Cerebellar nuclear complex (tissue), 1 donor: ENCODE results near the gene CXCL10.
"Not testable (repeated sequence)": the region's sequence is repeated elsewhere in the genome, so short reads cannot be mapped to it uniquely, and the experiment has no call there.

Experiments used
- DNase-seq, 2 experiments: peaks; one replicate each; lab custom pipeline; 2025; lab: John Stamatoyannopoulos, UW

The CXCL10 gene

DNA sequence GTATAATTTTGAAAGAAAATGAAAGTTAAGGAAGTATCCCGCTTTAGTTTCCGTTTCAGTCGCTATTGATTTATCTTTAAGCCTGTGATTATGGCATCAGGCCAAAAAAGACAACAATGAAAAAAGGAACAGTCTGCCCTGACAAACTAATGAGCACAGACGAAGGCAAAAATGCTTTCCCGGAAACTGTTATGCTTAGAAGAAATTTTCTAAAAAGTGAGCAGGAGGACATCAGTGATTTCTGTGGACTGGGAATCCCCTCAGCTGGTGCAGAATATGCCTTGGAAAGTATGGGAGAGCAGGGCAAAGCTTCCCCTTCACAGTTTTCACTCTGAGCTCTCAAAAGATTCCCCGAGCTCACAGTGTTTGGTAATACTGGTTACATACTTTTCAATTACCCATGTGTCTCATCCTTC is 5.1 kb upstream of the CXCL10 start:
- no peak for DNase-seq

DNA sequence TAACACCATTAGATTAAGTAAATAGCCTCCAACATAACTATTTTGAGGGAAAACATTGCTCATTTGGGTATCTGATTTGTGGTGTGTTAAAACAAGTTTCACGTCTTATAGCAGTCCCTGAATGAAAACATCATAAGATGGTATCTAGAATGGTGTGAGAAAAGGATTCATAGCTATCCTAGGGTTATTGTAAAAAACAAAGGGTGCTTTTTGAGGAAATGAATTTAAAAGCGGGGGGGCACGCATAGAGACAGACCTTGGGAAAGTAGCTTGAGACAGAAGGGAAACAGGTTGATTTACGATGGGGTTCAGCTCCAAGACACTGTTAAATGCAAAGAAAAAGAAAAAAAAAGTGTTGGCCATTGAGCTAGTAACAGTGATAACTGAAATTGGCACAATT is 768 bp upstream of the CXCL10 start:
- no peak for DNase-seq

DNA sequence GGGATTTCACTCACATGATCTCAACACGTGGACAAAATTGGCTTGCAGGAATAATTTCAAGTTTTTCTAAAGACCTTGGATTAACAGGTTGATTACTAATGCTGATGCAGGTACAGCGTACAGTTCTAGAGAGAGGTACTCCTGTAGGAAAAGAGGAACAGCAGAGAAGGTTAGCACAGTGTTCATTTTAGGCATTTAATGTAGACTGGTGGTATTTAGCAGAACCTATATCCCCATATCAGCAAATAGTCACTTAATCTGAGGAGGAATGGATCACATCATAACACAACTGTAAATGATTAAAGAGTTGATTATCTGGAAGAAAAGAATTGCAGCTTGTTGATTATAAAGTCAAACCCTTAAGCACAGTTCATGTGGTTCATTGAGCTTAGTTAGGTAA is 620 bp downstream of the CXCL10 start:
- no peak for DNase-seq

DNA sequence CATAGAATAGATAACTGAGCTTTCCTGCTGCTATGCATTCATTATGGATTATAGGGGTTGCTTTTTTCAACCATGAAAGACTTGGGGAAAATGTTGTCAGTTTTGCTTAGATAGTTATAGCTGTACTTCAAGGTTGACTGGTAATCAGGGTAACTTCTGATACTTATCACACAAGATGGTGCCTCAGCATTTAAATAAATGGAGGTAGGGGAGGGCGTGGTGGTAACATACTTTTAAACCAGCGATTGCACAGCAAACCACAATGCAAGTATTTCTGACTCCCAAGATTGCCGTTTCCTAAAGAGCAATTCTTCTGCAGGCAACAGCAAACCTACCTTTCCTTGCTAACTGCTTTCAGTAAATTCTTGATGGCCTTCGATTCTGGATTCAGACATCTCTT is 1.3 kb downstream of the CXCL10 start:
- no peak for DNase-seq

DNA sequence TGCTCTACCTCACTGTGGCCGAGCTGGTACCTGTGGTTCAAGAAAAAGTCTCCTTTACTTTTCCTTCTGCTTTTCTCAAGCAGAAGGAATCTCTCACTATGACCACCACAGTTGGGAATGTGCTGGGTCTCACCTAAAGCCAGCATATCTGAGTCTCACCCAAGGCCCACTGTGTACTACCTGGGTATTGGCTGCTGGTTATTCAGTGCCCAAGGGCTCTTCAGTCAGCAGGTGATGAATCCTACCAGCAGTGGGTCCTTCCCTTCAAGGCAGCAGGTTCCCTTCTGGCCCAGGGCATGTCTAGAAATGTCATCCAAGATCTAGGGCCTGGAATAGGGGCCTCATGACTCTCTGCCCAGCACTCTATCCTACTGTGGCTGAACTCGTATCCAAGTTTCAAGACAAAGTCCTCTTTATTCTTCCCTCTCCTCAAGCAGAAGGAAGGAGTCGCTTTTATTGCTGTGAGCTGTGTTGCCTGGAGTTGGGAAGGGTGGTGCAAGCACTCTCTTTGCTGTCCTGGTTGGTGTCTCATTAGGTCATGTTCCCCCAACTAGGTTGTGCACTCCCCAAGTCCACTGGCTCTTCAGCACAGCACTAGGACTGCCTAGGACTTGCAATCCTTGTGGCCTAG is 6.1 kb downstream of the CXCL10 start:
- no peak for DNase-seq

DNA sequence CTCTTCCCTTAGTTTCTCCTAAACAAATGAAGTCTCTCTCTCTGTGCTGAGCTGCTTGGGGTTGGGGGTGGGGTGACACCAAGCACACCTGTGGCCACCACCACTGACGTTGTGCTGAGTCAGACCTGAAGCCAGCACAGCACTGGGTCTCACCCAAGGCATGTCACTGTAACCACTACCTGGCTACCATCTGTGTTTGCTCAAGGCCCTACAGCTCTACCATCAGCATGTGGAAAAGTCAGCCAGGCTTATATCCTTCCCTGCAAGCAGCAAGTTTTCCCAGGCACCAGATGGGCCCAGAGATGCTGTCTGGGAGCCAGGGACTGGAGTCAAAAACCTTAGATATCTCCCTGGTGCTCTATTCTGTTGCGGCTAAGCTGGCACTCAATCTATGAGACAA is 6.9 kb downstream of the CXCL10 start:
- no peak for DNase-seq

DNA sequence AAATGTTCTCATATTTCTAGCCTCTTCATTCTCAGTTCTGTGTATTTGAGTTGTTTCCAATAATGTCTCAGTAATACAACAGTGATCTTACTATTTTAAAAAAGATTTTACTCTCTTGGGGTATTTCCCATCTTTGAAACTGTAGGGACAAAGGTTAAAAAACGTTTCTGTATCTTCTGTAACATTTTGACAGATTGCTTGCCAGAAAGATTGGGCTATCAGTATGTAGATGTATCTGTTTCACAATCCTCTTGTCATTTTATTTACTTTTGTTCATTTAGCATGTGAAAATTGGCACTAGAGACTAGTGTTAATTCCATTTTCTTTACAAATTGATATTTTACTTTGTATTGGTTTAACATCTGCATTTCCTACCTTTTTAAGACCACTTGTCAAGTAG is 9.8 kb downstream of the CXCL10 start:
- no peak for DNase-seq

DNA sequence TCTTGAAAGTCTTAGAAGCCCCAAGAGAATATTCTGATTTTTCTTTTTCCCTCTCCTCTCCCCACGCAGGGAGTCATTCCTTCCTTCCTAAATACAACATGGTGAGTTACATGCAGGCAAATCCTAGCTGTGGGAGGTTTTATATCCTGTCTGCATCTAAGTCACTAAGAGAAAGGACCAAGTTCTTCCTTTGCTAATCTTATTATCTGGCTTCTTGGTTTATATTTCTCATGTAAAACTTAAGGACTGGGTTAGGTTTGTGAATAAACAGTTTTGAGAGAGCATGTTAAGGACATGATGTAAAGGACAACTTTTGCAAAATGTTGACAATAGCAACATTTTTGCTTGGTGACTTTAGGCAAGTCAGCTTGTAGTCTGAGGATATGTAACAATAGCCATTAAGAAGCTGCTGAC is 10.9 kb downstream of the CXCL10 start:
- DNase-seq: no peak

DNA sequence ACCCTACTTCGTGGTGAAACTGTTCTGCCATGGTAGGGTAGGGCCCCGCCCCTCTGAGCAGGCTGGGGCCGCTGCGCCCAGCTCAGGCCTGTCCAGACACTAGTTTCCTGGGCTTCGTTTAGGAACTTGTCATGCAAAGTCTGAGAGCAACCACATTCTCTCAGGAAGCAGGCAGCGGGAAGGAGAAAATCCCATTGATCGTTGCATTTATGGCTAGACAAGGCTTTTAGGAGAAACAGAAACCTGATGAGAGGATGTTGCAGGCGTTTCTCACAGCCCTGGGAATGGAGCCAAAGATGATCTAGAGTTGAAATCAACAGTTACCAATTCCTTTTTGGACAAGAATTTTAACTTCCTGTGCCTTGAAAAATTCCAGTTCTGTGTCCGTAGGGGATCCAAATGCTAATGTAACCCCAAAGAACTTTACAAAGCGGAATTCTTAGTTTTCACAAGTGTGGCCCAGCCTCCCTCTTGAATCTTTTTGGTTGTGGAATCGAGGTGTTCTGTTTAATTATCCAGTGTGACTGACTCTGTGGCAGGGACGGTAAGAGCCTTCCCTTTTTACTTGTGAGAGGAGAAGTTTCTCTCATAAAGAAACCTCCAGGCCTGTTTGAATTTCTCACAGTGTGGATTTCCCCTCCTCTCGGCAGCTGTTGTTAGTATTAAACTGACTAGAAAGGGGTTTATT is 11.5 kb downstream of the CXCL10 start:
- no peak for DNase-seq

DNA sequence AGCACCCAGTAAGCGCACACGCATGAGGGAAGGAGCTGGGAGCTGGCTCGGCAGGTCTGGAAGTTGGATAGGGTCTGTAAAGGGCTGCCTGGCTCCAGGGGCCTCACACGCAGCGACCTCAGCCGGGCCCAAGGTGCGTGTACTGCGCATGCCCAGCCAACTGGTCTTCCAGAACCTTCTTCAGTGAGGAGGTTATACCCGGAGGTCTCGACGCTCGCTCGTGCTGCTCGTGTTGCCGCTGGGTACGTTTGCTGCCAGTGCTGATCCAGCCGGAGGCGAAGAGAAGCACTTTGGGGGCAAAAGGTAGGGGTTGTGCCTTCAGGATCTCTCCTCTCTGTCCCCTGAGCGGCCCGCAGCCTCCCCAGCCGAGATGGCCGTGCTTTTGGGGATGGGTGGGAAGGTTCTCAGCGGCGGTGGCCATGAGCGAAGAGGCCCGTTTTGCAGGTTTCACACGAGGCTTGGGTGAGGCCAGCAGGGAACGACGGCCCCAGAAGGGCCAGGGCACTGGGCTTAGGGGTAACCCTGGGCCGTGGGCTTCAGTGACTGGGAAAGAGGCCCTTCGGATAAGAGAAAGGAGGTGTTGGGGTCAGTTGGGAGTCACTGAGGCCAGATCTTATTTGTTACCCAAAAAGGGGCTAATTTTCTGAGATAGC is 12.2 kb downstream of the CXCL10 start:
- DNase-seq: no peak

DNA sequence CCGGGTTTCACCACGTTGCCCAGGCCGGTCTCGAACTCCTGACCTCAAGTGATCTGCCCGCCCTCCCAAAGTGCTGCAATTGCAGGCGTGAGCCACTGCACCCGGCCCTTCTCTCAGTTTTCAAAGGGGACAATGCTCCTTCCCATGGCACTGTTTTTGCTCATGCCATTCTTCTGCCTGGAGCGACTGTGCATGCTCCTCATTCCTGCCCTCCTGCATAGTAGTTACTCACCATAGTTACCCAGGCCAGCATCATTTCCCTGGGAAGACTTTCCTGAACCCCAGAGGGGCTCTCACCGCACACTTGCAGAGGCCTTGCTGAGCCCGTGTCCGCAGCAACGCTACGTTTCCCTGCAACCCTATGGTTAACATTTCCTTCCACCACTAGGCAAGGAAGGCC is 12.7 kb downstream of the CXCL10 start:
- no peak for DNase-seq

DNA sequence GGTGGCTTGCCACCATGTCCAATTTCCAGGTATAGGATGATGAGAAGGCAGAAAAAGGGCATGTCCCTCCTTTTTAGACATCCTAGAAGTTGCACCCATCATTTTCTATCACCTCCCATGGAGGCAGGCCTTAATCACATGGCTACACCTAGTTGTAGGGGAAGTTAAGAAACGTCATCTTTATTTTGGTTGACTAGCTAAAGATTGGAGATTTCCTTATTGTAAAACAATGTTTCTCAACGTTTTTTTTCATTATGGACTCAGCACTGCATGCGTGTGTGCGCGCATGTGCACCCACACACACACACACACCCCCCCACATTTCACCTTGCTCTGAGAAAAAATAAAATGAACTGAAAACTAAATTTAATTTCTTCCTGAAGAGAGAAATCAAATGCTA is 14.0 kb downstream of the CXCL10 start:
- no peak for DNase-seq

DNA sequence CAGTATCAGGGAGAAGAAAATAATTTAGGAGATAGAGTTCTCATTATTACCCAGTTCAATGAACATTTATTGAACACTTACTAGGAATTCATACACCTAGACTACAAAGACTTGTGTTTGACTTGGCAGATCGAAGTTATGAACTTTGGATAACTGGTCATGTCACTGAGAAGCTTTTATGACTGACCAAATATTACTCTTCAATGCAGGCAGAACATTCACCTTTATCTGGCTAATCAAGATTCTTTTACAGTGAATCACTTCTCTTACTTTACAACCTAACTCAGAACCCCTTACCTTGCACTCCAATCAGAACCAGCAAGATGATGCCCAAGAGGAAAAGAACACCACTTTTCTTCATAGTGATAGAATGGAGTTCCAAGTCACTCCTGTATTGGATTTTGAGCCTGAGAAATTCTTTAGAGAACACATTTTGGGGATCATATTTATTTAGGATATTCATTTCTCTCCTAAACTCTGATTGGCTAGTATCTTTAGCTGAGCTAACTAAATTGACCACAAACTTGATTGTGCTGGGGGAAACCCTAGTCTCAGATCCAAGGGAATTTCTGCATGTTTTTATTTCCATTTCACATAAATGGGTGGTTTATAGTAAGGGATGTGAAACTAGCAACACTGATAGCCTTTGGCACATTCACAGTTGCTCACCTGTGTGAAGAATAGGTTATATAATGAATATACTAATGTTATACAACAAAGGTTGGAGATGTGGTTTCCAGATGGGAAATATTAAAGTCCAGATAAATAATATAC is 16.0 kb downstream of the CXCL10 start, which contains the start of gene CXCL9:
Gene CXCL9 (minus strand): TSS at position 421 of the 774 bp plus-strand sequence. CDS start 60 bp downstream, at position 361.
- DNase-seq: no peak

DNA sequence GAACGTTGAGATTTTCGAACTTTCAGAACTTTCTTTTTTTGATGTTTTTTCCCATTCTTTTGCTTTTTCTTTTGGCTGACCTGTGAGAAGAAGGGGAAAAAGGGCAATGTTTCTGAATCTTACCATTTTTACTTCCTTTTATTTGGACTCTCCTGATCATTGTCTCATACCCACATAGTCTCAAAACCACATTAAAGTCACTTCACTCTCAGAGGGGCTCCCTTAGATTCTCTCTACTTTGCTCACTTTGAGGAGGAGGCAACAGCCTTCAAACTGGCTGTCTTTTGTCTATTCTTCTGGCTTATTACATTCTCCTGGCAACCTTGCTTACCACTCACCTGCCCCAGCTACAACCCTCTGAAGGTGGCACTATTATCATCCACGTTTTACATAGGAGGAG is 19.7 kb downstream of the CXCL10 start:
- no peak for DNase-seq

DNA sequence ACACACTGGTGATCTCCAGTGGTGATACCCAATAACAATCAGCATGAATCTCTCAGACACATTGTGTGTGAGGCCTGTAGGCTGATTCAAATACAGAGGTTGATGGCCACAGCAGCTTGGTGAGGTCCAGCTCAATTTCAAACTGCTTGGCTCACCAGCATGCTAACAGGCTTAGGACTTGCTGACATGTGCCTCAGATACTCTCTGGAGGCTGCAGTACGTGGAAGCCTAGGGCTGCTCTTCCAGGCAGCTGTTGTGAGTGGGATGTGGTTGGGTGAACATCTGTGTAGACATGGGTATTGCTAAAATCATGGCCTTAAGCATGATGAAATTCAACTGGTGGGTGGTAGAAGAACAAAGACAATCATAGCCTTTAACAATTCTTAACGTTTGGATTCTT is 20.3 kb downstream of the CXCL10 start:
- no peak for DNase-seq

DNA sequence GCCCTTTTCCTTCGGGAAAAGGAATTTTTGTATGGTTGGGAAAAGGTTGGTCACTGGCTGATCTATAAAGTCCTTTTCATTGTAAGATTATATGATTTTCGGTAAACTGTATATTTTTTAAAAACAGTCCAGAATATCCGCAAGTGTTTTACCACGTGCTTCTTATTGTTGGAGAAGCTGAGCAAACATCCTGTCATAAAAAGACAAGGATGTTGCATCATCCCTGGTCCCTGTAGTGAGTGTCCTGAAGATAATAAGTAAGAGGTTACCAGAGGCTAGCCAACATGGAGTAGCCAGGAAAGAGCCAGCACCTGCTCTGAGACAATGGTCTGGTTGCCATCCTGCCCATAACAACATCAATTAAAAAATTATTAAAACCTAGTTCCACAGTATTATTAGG is 21.1 kb downstream of the CXCL10 start:
- DNase-seq: no peak

DNA sequence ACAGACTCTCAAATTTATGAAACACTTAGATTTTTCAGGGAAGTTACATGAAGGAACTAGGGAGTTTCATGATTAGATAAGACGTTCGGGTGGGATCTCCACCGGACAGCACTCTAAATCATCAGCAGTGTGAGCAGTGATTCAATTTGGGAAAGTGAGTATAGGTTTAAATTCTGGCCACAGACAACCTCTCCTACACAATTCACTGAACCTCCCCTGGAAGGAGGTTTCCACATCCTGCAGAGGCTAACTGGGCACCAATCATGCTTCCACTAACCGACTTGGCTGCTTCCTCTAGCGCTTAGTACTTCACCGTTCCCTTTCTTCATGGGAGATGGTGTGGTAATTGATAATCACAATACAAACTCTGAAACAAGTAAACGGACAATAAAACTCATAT is 21.6 kb downstream of the CXCL10 start:
- DNase-seq: no peak

DNA sequence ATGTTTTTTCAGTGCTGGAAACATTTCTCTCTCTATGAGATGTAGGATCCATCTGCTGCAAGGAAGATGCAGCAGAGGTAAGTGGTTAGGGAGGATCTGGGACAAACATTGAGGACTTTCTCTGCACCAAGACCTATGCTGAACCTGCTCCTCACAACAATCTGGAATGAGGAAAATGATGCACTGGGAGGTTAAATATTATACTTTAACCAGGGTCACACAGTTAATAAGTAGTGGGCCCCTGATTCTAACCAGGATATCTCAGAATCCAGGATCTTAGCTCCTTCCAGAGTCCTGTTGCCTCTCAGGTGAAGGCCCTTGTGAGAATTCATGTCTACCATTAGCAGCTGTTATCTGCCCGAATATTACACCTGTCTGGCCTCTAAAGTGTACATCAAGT is 23.0 kb downstream of the CXCL10 start:
- no peak for DNase-seq

DNA sequence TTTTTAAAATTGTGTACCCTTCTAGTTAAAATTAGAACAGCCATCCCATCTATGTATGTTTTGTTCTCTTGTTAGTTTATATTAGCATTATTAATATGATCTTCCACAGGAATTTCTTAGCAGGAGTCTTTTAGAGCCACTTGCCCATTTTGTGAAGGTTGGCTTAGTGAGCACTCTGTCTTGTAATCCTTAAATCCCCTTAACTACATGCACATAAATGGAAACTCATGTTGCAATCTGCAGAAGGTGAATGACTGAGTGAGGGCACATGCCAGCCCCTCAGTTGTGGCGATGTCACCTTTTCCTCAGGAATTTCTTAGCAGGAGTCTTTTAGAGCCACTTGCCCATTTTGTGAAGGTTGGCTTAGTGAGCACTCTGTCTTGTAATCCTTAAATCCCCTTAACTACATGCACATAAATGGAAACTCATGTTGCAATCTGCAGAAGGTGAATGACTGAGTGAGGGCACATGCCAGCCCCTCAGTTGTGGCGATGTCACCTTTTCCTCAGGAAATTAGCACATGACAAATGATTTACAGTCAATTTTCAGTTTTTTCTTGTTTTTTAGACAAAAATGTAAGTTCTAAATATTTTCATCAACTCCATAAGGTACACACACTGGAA is 24.7 kb downstream of the CXCL10 start:
- not testable (repeated sequence) for DNase-seq

DNA sequence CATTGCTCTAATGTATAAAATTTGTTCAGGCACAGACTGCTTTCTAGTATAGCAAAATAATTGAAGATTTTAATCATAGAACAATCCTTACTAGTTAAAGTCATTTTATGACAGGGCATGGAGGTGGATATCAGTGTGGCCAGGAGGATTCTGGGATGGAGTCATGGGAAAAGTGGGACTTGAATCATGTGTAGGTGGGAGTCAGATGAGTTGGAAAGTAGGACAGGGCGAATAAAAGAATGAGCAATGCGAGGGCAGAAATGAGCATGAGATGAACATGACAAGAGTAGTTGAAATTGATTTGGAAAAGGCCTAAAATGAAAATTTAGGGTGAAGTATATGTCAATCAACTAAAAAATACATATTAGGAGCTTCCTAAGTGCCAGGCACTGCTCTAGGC is 25.4 kb downstream of the CXCL10 start:
- no peak for DNase-seq

DNA sequence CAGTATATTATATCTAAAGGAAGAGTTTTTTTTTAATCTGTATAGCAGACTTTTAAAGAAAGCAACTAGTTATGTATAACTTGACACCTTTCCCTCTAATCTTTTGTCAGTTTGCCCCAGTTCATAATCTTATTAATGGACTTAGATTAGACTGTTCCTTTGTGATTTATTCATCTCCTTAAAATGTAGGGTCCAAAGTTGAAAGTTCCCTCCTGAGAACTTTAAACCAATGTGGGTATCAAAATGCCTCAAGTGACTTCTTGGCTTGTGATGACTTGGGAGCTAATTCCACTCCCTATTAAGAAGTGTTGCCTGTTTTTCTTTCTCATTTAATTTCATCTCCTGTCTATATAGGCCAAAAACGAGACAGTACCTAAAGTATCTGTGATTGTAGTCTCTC is 26.2 kb downstream of the CXCL10 start:
- no peak for DNase-seq

DNA sequence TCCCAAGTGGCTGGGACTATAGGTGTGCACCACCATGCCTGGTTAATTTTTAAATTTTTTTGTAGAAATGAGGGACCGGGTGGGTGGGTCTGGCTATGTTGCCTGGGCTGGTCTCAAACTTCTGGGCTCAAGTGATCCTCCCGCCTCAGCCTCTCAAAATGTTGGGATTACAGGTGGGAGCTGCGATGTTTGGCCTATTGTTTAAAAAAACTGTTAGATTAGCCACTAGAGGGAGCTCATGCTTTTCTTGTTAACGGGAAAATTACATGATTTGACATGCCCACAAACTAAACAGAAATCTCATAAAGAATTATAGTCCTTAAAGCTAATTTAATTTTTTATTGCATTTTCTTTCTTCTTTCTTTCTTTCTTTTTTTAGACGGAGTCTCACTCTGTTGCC is 27.6 kb downstream of the CXCL10 start:
- no peak for DNase-seq
